SU-DHL-6 (cell line): ENCODE results near the gene LRP1B.

ENCODE experiments used
- EZH2phosphoT487 ChIP-seq: fragments of 200-600 bp; sonication (generic), shearing (Covaris generic); conservative IDR thresholded peaks from 2 replicates; pipeline ENCODE4 v1.6.1; 2018; ENCODE audit warnings: mild to moderate bottlenecking, antibody characterized with exemption, low read length, moderate library complexity, mixed read lengths
- TF ChIP-seq, protein P1 (sequence below): fragments of 200-600 bp; sonication (generic); IDR thresholded peaks from one replicate; pipeline ENCODE4 v1.5.1; 2017; ENCODE audit warnings: antibody characterized with exemption, mild to moderate bottlenecking, low read length, moderate library complexity; ENCODE audit not compliant: insufficient read depth, poor library complexity, severe bottlenecking

DNA sequence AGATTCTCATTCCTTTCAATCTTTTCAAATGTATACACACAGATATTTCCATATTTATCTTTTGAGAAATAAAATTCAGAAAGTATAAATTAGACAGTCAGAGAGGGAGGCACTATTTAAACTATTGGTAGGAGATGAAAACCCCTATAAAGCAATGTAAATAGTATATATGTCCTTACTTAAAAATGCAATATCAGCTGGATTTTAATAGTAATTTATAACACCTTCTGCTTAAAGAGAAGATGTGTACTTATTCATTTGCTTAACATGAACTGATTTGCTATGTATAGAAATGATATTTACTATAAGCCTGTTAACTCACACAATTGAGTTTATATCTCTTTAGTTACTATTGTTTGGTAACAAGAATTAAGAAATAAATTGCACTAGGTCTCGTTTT lies 163.3 kb downstream of the LRP1B start:
- TF ChIP-seq, protein P1, sequence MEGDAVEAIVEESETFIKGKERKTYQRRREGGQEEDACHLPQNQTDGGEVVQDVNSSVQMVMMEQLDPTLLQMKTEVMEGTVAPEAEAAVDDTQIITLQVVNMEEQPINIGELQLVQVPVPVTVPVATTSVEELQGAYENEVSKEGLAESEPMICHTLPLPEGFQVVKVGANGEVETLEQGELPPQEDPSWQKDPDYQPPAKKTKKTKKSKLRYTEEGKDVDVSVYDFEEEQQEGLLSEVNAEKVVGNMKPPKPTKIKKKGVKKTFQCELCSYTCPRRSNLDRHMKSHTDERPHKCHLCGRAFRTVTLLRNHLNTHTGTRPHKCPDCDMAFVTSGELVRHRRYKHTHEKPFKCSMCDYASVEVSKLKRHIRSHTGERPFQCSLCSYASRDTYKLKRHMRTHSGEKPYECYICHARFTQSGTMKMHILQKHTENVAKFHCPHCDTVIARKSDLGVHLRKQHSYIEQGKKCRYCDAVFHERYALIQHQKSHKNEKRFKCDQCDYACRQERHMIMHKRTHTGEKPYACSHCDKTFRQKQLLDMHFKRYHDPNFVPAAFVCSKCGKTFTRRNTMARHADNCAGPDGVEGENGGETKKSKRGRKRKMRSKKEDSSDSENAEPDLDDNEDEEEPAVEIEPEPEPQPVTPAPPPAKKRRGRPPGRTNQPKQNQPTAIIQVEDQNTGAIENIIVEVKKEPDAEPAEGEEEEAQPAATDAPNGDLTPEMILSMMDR: no peak
- TF ChIP-seq EZH2phosphoT487: no peak
